ENCODE measurements around the gene MANSC1.

The MANSC1 gene

GRCh38 chr12:12305568-12306300 lies 44.3 kb downstream of the MANSC1 start:
- no peak for DNase-seq (ENCODE audit: insufficient read length)
- TF ChIP-seq POLR2AphosphoS5 (IDR thresholded peaks at IDR 0.05; ENCODE audit: low read depth, low read length), result no peak
- no peak for TF ChIP-seq POLR2A (IDR thresholded peaks at IDR 0.05; ENCODE audit: low read depth, low read length)
- TF ChIP-seq TAF1 (IDR thresholded peaks at IDR 0.05; ENCODE audit: borderline replicate concordance, low read depth, low read length), result no peak
- FAIRE-seq, result no peak

- TF ChIP-seq POLR2A (IDR thresholded peaks at IDR 0.05; ENCODE audit: low read depth, low read length), result no peak
- no peak for TF ChIP-seq TAF1 (IDR thresholded peaks at IDR 0.05; ENCODE audit: borderline replicate concordance, low read depth, low read length)
- TF ChIP-seq POLR2AphosphoS5 (IDR thresholded peaks at IDR 0.05; ENCODE audit: low read depth, low read length), result no peak
- FAIRE-seq (no peak), DNase-seq (ENCODE audit: insufficient read length) (no peak)
Measured at GRCh38 chr12:12302976-12303375, 47.1 kb downstream of the MANSC1 start.

- FAIRE-seq (no peak), DNase-seq (ENCODE audit: insufficient read length) (no peak)
- no peak for TF ChIP-seq POLR2A (IDR thresholded peaks at IDR 0.05; ENCODE audit: low read depth, low read length)
Measured at GRCh38 chr12:12301122-12301521, 48.9 kb downstream of the MANSC1 start.

DNA sequence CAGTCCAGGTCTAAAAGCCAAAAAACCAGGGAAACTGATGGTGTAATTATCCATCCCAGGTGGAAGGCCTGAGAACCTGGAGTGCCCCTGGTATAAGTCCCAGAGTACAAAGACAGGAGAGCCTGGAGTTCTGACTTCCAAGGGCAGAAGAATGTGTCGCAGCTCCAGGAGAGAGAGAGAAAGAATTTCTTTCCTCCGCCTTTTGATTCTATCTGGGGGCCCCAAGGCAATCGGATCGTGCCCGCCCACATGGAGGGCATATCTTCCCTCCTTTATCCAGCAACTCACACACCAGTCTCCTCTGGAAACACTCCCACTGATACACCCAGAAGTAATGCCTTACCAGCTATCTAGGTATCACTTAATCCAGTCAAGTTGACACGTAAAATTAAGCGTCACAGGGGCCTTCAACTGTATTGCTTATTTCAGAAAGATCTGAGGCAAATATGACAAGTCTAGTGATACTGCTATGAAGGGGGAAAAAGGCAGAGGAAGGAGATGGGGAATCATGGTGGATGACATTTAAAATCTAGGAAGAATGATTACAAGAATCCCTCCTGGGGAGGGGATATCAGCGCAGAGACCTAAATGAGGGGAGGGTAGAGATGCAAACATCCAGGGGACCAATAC lies 52.7 kb downstream of the MANSC1 start:
- FAIRE-seq (no peak), DNase-seq (ENCODE audit: insufficient read length) (no peak)
- no peak for TF ChIP-seq POLR2AphosphoS5 (IDR thresholded peaks at IDR 0.05; ENCODE audit: low read depth, low read length)
- no peak for TF ChIP-seq TAF1 (IDR thresholded peaks at IDR 0.05; ENCODE audit: borderline replicate concordance, low read depth, low read length)
- no peak for TF ChIP-seq POLR2A (IDR thresholded peaks at IDR 0.05; ENCODE audit: low read depth, low read length)

DNA sequence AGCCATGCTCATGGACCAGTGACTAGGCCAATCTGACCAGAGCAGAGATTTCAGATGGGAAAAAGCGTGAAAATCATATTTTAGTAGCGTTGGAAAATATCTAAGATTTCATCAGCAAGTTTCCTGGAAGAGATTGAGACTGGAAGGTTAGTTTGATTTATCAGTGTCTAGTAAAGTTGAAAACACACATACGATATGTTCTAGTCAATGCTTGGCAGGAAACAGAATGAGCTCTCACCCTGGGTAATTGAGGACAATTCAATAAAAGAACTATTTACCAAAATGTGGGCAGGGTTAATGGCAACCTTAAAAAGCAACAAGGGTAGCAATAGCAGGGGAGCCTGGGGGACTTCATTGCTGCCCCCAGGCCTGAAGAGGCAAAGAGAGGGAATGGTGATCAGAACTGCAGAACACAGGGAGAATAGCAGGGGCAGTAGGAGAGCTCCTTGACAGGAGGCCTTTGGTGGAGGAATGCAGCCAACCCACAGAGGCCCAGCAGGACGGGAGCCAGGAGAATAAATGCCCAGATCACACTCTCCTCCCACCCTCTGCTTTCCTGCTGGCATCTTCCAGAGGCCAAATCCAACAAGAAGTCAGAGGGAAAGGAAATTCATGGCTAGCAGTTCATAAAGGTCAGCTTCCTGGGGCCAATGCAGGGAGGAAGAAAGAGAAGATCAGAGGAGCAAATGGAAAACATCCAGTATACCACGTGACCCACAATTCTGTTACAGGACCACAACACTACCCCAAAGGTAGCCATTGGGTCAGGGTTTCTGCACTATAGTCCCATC lies 55.6 kb downstream of the MANSC1 start:
- TF ChIP-seq TAF1 (IDR thresholded peaks at IDR 0.05; ENCODE audit: borderline replicate concordance, low read depth, low read length) (no peak), POLR2AphosphoS5 (IDR thresholded peaks at IDR 0.05; ENCODE audit: low read depth, low read length) (no peak), POLR2A (IDR thresholded peaks at IDR 0.05; ENCODE audit: low read depth, low read length) (no peak)
- DNase-seq (ENCODE audit: insufficient read length) (no peak), FAIRE-seq (no peak)

GRCh38 chr12:12290206-12290605 lies 59.8 kb downstream of the MANSC1 start:
- DNase-seq (ENCODE audit: insufficient read length) (no peak), FAIRE-seq (no peak)

DNA sequence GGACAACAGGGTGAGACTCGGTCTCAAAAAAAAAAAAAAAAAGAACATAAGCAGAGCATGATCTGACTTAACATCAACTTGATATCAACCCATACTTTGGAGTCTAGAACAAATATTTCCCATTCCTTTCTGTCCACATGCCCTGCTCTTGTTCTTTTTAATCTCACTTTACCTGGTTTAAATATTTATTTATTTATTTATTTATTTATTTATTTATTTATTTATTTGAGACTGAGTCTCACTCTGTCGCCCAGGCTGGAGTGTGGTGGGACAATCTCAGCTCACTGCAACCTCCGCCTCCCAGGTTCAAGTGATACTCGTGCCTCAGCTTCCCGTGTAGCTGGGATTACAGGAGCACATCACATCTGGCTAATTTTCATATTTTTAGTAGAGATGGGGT lies 63.6 kb downstream of the MANSC1 start:
- DNase-seq (ENCODE audit: insufficient read length) (no peak), FAIRE-seq (no peak)
- TF ChIP-seq POLR2A (IDR thresholded peaks at IDR 0.05; ENCODE audit: low read depth, low read length) (no peak), POLR2AphosphoS5 (IDR thresholded peaks at IDR 0.05; ENCODE audit: low read depth, low read length) (no peak), TAF1 (IDR thresholded peaks at IDR 0.05; ENCODE audit: borderline replicate concordance, low read depth, low read length) (no peak)

More at GRCh38 chr12:12290206-12290605, 59.8 kb downstream of the MANSC1 start:
- TF ChIP-seq POLR2A (IDR thresholded peaks at IDR 0.05; ENCODE audit: low read depth, low read length) (no peak), TAF1 (IDR thresholded peaks at IDR 0.05; ENCODE audit: borderline replicate concordance, low read depth, low read length) (no peak), POLR2AphosphoS5 (IDR thresholded peaks at IDR 0.05; ENCODE audit: low read depth, low read length) (no peak)

DNA sequence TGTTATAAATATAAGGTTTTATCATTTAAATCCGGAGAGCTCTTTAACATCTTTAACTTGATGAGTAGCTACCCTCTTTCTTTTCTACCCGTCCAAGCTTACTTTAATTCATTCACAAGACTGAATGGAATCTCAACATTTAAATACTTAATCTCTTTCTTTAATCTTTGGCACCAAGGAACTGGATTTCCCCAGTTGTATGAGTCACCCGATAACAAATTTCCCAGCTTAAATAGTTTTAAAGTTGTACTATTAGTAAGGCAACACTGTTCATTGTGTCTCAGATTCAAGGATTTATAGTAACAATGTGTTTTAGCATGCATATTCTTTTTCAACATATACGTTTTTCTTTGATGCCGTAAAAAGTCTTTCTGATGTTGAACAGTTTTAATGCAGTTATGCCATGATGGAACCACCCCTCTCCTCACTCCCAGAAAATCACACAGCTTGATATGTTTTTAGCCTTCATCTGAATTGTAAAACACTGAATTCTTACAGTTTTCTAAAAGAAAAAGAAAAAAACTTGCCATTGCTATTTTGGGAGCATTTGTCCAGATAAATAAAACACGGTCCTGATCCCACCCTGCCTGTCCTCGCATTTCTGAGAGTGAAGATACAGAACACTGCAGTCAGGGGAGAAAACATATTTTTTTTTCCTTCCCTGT lies 67.1 kb downstream of the MANSC1 start:
- FAIRE-seq (no peak), DNase-seq (ENCODE audit: insufficient read length) (no peak)
- TF ChIP-seq POLR2AphosphoS5 (IDR thresholded peaks at IDR 0.05; ENCODE audit: low read depth, low read length), result no peak
- TF ChIP-seq POLR2A (IDR thresholded peaks at IDR 0.05; ENCODE audit: low read depth, low read length), result no peak
- no peak for TF ChIP-seq TAF1 (IDR thresholded peaks at IDR 0.05; ENCODE audit: borderline replicate concordance, low read depth, low read length)

GRCh38 chr12:12282202-12282601 lies 67.8 kb downstream of the MANSC1 start:
- no peak for FAIRE-seq
- no peak for DNase-seq (ENCODE audit: insufficient read length)
- TF ChIP-seq POLR2A (IDR thresholded peaks at IDR 0.05; ENCODE audit: low read depth, low read length) (no peak), POLR2AphosphoS5 (IDR thresholded peaks at IDR 0.05; ENCODE audit: low read depth, low read length) (no peak), TAF1 (IDR thresholded peaks at IDR 0.05; ENCODE audit: borderline replicate concordance, low read depth, low read length) (no peak)

- DNase-seq (ENCODE audit: insufficient read length) (no peak), FAIRE-seq (no peak)
- TF ChIP-seq POLR2AphosphoS5 (IDR thresholded peaks at IDR 0.05; ENCODE audit: low read depth, low read length), result no peak
- TF ChIP-seq POLR2A (IDR thresholded peaks at IDR 0.05; ENCODE audit: low read depth, low read length), result no peak
- no peak for TF ChIP-seq TAF1 (IDR thresholded peaks at IDR 0.05; ENCODE audit: borderline replicate concordance, low read depth, low read length)
Measured at GRCh38 chr12:12281134-12281533, 68.9 kb downstream of the MANSC1 start.

- no peak for DNase-seq (ENCODE audit: insufficient read length)
- no peak for FAIRE-seq
- TF ChIP-seq POLR2AphosphoS5 (IDR thresholded peaks at IDR 0.05; ENCODE audit: low read depth, low read length) (no peak), TAF1 (IDR thresholded peaks at IDR 0.05; ENCODE audit: borderline replicate concordance, low read depth, low read length) (no peak), POLR2A (IDR thresholded peaks at IDR 0.05; ENCODE audit: low read depth, low read length) (no peak)
Measured at GRCh38 chr12:12278899-12279298, 71.1 kb downstream of the MANSC1 start.

All from GM12892 (cell line).